ENCODE results near the gene ZNF318. TPM values are rescaled to one million over a fixed set of nuclear protein-coding genes. Genes with fewer than 3 reads are reported as not detected.

Gene ZNF318
- total and polyA plus RNA-seq, 10 of the 15 experiments (the other 5 are each of a cell fraction or from before 2014, with no cell fraction given) = 3.4 to 79.8 (median 13.7) TPM

DNA sequence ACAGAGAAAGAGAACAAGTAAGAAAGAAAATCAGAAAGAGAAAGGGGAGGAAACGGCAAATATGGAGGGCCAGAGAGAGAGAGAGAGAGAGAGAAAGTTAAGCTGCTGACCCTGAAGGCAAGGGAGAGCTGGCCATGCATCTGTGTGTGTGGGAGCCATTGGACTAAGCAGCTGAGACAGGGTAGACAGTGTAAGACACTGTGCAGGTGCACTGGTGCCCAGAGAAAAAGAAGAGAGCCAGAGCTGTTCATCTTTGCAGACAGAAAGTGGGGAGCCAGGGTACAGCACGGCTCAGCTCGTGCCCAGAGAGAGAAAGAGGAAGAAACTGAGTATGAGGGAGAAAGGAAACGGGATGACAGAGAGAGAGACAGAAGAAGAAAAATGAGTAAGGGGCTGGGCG lies 24.2 kb upstream of the ZNF318 start:
- Histone ChIP-seq H3K27ac (ENCODE audit: control insufficient read depth, insufficient read depth) (peak overlapping the region; percentile 59), H3K4me1 (ENCODE audit: control insufficient read depth, insufficient read depth, low read length) (peaks cover 6% of the 10 kb centered on the region; the same call in 1 of the 2 replicates), H3K79me2 (ENCODE audit: control insufficient read depth, insufficient read depth, low read length) (peaks cover 41% of the 10 kb centered on the region), H2AFZ (ENCODE audit: control insufficient read depth, low read depth, low read length) (peak overlapping the region; percentile 68), H3K36me3 (ENCODE audit: control insufficient read depth in 2 of 2, insufficient read depth in 2 of 2, low read length in 1 of 2) (no peaks in the 10 kb centered on the region), H3K4me3 (peak overlapping the region; percentile 52), H3K9me3 (replicated peaks; ENCODE audit: control insufficient read depth, insufficient read depth, low read length) (no peaks in the 10 kb centered on the region), H3K4me2 (ENCODE audit: control insufficient read depth, insufficient read depth) (peak overlapping the region; percentile 77), H3K27me3 (replicated peaks in 1 of 2; ENCODE audit: control insufficient read depth in 2 of 2, insufficient read depth in 2 of 2, low read length in 1 of 2) (no peaks in the 10 kb centered on the region), H4K20me1 (ENCODE audit: control insufficient read depth, insufficient read depth) (no peaks in the 10 kb centered on the region), H3K9ac (ENCODE audit: control insufficient read depth, insufficient read depth, low read length) (peak overlapping the region; percentile 71)
- in situ Hi-C loops (cut with MboI) (no loop called here), intact Hi-C loops (cut with micrococcal nuclease; ENCODE audit: unreplicated experiment) (loop anchor here (2.0 kb wide), 1 partner anchor 33 kb away; no protein-coding TSS in a partner anchor)
- FAIRE-seq (no peak), ATAC-seq (peak; percentile 61), DNase-seq (ENCODE audit: low read depth, low spot score) (no peak)
- ChIA-PET POLR2A (interaction anchor here (0.6 to 7.8 kb wide), 10 partner anchors 10 to 164 kb away, joined by 3 to 91 read pairs (median 4); partner anchors contain the start of genes ABCC10, LRRC73 and ZNF318), SMC1A (ENCODE audit: uncharacterized antibody, unreplicated experiment) (interaction anchor here (0.7 to 27.6 kb wide), 11 partner anchors 8 to 217 kb away, joined by 3 to 616 read pairs (median 3); partner anchors contain the start of genes ABCC10 and ZNF318), CTCF (interaction anchor here (1.0 to 7.6 kb wide), 8 partner anchors 10 to 116 kb away, joined by 3 to 118 read pairs (median 4); partner anchors contain the start of genes CRIP3 and LRRC73), RAD21 (ENCODE audit: unreplicated experiment) (interaction anchor here (1.0 to 7.5 kb wide), 12 partner anchors 9 to 138 kb away, joined by 3 to 57 read pairs (median 8); partner anchors contain the start of genes ABCC10, CRIP3 and ZNF318)
- whole genome bisulfite sequencing (ENCODE audit: insufficient coverage, insufficient replicate concordance, low lambda C conversion rate, missing lambda C conversion rate) = 0% methylated on average over 5 of the region's 5 CpGs
- BruUV-seq (replicated peaks) = no TSS peak
- no peak for TF ChIP-seq NR2F1 (conservative IDR thresholded peaks at IDR 0.05)
- TF ChIP-seq KDM1A (IDR thresholded peaks at IDR 0.05; ENCODE audit: borderline replicate concordance) = no peak
- TF ChIP-seq PAX5 (IDR thresholded peaks at IDR 0.05; ENCODE audit: borderline replicate concordance, low read depth, low read length) = no peak
- 0 out of 2 replicates have a peak, but pooled peaks have one; percentile 19 for TF ChIP-seq YY1 (IDR thresholded peaks at IDR 0.05; ENCODE audit: low read depth, low read length)
- no peak for TF ChIP-seq FOXM1 (IDR thresholded peaks at IDR 0.05; ENCODE audit: low read depth, low read length)
- no peak for TF ChIP-seq BMI1 (IDR thresholded peaks at IDR 0.05; ENCODE audit: borderline replicate concordance)
- TF ChIP-seq CBX5 (IDR thresholded peaks at IDR 0.05; ENCODE audit: low read depth) = no peak
- TF ChIP-seq, protein P1, sequence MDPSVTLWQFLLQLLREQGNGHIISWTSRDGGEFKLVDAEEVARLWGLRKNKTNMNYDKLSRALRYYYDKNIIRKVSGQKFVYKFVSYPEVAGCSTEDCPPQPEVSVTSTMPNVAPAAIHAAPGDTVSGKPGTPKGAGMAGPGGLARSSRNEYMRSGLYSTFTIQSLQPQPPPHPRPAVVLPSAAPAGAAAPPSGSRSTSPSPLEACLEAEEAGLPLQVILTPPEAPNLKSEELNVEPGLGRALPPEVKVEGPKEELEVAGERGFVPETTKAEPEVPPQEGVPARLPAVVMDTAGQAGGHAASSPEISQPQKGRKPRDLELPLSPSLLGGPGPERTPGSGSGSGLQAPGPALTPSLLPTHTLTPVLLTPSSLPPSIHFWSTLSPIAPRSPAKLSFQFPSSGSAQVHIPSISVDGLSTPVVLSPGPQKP (IDR thresholded peaks at IDR 0.05; ENCODE audit: low read depth, low read length) = no peak
- TF ChIP-seq, protein P2, sequence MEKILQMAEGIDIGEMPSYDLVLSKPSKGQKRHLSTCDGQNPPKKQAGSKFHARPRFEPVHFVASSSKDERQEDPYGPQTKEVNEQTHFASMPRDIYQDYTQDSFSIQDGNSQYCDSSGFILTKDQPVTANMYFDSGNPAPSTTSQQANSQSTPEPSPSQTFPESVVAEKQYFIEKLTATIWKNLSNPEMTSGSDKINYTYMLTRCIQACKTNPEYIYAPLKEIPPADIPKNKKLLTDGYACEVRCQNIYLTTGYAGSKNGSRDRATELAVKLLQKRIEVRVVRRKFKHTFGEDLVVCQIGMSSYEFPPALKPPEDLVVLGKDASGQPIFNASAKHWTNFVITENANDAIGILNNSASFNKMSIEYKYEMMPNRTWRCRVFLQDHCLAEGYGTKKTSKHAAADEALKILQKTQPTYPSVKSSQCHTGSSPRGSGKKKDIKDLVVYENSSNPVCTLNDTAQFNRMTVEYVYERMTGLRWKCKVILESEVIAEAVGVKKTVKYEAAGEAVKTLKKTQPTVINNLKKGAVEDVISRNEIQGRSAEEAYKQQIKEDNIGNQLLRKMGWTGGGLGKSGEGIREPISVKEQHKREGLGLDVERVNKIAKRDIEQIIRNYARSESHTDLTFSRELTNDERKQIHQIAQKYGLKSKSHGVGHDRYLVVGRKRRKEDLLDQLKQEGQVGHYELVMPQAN (conservative IDR thresholded peaks at IDR 0.05) = no peak
- 0 out of 4 replicates have a peak, but pooled peaks of 1 of the 2 experiments have one; percentile 27 for TF ChIP-seq IKZF2 (IDR thresholded peaks at IDR 0.05)
- TF ChIP-seq RFX5 (IDR thresholded peaks at IDR 0.05; ENCODE audit: low read depth, low read length) = no peak
- TF ChIP-seq, protein P3, sequence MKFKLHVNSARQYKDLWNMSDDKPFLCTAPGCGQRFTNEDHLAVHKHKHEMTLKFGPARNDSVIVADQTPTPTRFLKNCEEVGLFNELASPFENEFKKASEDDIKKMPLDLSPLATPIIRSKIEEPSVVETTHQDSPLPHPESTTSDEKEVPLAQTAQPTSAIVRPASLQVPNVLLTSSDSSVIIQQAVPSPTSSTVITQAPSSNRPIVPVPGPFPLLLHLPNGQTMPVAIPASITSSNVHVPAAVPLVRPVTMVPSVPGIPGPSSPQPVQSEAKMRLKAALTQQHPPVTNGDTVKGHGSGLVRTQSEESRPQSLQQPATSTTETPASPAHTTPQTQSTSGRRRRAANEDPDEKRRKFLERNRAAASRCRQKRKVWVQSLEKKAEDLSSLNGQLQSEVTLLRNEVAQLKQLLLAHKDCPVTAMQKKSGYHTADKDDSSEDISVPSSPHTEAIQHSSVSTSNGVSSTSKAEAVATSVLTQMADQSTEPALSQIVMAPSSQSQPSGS (IDR thresholded peaks at IDR 0.05; ENCODE audit: low read length) = no peak
- TF ChIP-seq MTA2 (IDR thresholded peaks at IDR 0.05; ENCODE audit: low read depth) = no peak
- TF ChIP-seq ZNF24 (IDR thresholded peaks at IDR 0.05) = no peak
- TF ChIP-seq, protein P4, sequence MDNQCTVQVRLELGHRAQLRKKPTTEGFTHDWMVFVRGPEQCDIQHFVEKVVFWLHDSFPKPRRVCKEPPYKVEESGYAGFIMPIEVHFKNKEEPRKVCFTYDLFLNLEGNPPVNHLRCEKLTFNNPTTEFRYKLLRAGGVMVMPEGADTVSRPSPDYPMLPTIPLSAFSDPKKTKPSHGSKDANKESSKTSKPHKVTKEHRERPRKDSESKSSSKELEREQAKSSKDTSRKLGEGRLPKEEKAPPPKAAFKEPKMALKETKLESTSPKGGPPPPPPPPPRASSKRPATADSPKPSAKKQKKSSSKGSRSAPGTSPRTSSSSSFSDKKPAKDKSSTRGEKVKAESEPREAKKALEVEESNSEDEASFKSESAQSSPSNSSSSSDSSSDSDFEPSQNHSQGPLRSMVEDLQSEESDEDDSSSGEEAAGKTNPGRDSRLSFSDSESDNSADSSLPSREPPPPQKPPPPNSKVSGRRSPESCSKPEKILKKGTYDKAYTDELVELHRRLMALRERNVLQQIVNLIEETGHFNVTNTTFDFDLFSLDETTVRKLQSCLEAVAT (IDR thresholded peaks at IDR 0.05) = 0 out of 2 replicates have a peak, but pooled peaks have one; percentile 29
- TF ChIP-seq BHLHE40 (IDR thresholded peaks at IDR 0.05; ENCODE audit: borderline replicate concordance in 1 of 2, low read depth in 2 of 2, low read length in 1 of 2) = peak in 1 of 2 experiments; percentile 21; a peak in 1 of 4 replicates
- no peak for TF ChIP-seq RAD51 (IDR thresholded peaks at IDR 0.05)
- TF ChIP-seq, protein P5, sequence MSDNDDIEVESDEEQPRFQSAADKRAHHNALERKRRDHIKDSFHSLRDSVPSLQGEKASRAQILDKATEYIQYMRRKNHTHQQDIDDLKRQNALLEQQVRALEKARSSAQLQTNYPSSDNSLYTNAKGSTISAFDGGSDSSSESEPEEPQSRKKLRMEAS (IDR thresholded peaks at IDR 0.05; ENCODE audit: low read depth, low read length) = no peak
